Mammary epithelial cell (primary cell): ENCODE measurements around the gene MBD4.
"Not testable (repeated sequence)": the region's sequence is repeated elsewhere in the genome, so short reads cannot be mapped to it uniquely, and the experiment has no call there.

Experiments used
- EZH2 ChIP-seq: IDR thresholded peaks from 2 replicates; pipeline ENCODE4 v1.6.1; 2012; ENCODE audit warnings: low read length, inconsistent platforms, borderline replicate concordance
- TF ChIP-seq, protein P1 (sequence below), 2 donors: IDR thresholded peaks in 1 of 2; conservative IDR thresholded peaks in 1 of 2; 2 replicates each; pipeline ENCODE4 v1.5.1; 2011 to 2012; ENCODE audit warnings: inconsistent platforms in 2 of 2, low read length in 2 of 2, mild to moderate bottlenecking in 2 of 2, control low read depth in 1 of 2, low read depth in 1 of 2; ENCODE audit not compliant: insufficient read depth in 1 of 2; ENCODE audit errors: extremely low read depth in 1 of 2

DNA sequence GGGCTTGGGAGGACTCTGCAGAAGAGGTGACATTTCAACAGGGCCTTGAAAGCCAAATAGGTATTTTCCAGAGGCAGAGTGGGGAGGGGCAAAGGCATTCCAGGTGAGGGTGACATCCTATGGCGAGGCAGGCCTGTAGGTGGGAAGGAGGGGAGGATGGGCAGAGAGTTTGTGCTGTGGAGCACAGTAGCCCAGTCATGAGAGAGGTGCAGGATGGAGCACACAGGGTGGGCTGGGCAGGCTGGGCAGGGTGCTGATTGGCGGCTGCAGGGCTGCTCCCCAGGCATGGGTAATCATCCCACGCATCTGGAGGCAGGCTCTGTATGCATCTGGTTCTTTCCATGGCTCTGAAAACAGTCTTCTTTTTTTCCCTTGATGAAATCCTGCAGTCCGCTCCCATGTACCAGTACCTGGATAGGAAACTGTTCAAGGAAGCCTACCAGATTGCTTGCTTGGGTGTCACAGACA is 48.2 kb upstream of the MBD4 start:
- TF ChIP-seq, protein P1, sequence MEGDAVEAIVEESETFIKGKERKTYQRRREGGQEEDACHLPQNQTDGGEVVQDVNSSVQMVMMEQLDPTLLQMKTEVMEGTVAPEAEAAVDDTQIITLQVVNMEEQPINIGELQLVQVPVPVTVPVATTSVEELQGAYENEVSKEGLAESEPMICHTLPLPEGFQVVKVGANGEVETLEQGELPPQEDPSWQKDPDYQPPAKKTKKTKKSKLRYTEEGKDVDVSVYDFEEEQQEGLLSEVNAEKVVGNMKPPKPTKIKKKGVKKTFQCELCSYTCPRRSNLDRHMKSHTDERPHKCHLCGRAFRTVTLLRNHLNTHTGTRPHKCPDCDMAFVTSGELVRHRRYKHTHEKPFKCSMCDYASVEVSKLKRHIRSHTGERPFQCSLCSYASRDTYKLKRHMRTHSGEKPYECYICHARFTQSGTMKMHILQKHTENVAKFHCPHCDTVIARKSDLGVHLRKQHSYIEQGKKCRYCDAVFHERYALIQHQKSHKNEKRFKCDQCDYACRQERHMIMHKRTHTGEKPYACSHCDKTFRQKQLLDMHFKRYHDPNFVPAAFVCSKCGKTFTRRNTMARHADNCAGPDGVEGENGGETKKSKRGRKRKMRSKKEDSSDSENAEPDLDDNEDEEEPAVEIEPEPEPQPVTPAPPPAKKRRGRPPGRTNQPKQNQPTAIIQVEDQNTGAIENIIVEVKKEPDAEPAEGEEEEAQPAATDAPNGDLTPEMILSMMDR (conservative IDR thresholded peaks at IDR 0.05 in 1 of 2, IDR thresholded peaks at IDR 0.05 in 1 of 2; ENCODE audit: extremely low read depth in 1 of 2, insufficient read depth in 1 of 2, low read depth in 1 of 2, low read length in 2 of 2), result not testable (repeated sequence)
- not testable (repeated sequence) for TF ChIP-seq EZH2
